Natural killer cell (primary cell): Measurements from ENCODE around the gene CLEC16A. TPM values are rescaled to one million over a fixed set of nuclear protein-coding genes. Genes with fewer than 3 reads are reported as not detected.

ENCODE experiments used
- ATAC-seq, 3 donors: fragments of 150-1000 bp in 2 of 3; fragments of 200-7000 bp in 1 of 3; cut with Tn5 transposase; 1 replicate in 1 of 3; 2 replicates in 2 of 3; pipeline ENCODE4 v1.10.0; 2021; ENCODE audit warnings: mild to moderate bottlenecking in 2 of 3, moderate library complexity in 2 of 3
- DNase-seq, 2 donors: peaks; one replicate each; pipeline versions ENCODE4 v3.0.0 to v3.0.0-alpha.2; 2013 to 2021; ENCODE audit warnings: mixed read lengths in 1 of 2
- H3K27ac ChIP-seq: one replicate; pipeline ENCODE4 v1.5.1; 2013; ENCODE audit warnings: mild to moderate bottlenecking, low read length
- H3K27me3 ChIP-seq: one replicate; pipeline ENCODE4 v1.6.1; 2013; ENCODE audit warnings: low read length; ENCODE audit not compliant: control insufficient read depth, insufficient read depth
- H3K36me3 ChIP-seq: one replicate; pipeline ENCODE4 v1.6.1; 2013; ENCODE audit warnings: low read length; ENCODE audit not compliant: control insufficient read depth, insufficient read depth
- H3K4me1 ChIP-seq: one replicate; pipeline ENCODE4 v1.6.1; 2013; ENCODE audit warnings: low read length; ENCODE audit not compliant: control insufficient read depth, insufficient read depth
- H3K4me3 ChIP-seq: one replicate; pipeline ENCODE4 v1.5.1; 2013; ENCODE audit warnings: low read length
- H3K9me3 ChIP-seq: one replicate; pipeline ENCODE4 v1.6.1; 2013; ENCODE audit warnings: low read length; ENCODE audit not compliant: control insufficient read depth, insufficient read depth
- H3K27ac Mint-ChIP-seq, 2 donors: one replicate each; pipeline ENCODE4 v1.8.0; 2022; ENCODE audit warnings: mild to moderate bottlenecking in 2 of 2, mixed read lengths in 2 of 2, moderate library complexity in 1 of 2
- H3K27me3 Mint-ChIP-seq, 2 donors: one replicate each; pipeline ENCODE4 v1.8.0; 2022; ENCODE audit warnings: low read depth in 2 of 2, mixed read lengths in 2 of 2
- H3K36me3 Mint-ChIP-seq: one replicate; pipeline ENCODE4 v1.8.0; 2022; ENCODE audit warnings: mixed read lengths
- H3K4me1 Mint-ChIP-seq, 2 donors: one replicate each; pipeline ENCODE4 v1.8.0; 2022; ENCODE audit warnings: mixed read lengths in 2 of 2
- H3K4me3 Mint-ChIP-seq: one replicate; pipeline ENCODE4 v1.8.0; 2022; ENCODE audit warnings: mild to moderate bottlenecking, moderate library complexity, mixed read lengths
- H3K9me3 Mint-ChIP-seq, 2 donors: one replicate each; pipeline ENCODE4 v1.8.0; 2022; ENCODE audit warnings: mixed read lengths in 2 of 2
- CTCF ChIP-seq: fragments of 200-600 bp; IDR thresholded peaks from one replicate; pipeline ENCODE4 v1.8.0; 2022; ENCODE audit warnings: antibody characterized with exemption
- WGBS: methylation state at CpG from one replicate; pipeline ENCODE4 v1.1.7; 2013; ENCODE audit warnings: missing lambda C conversion rate; ENCODE audit not compliant: insufficient coverage; 5-methylcytosine and 5-hydroxymethylcytosine counted together
- intact Hi-C: fragments of 100-400 bp; cut with micrococcal nuclease; formaldehyde crosslinking; loops from one replicate; pipeline ENCODE4 v1.14.2; 2022
- total RNA-seq, 4 donors: library from RNA; stranded (reverse); fragments of 120-200 nt in 1 of 4; gene quantifications; one replicate each; pipeline versions ENCODE4 v1.2.3 to v1.2.4, GENCODE V29; 2013 to 2022

Gene CLEC16A
- total RNA-seq, 3 donors from 2014 or later (not counting 1 experiment from before 2014, with no cell fraction given) = 35.9 to 50.5 (median 37.4) TPM

DNA sequence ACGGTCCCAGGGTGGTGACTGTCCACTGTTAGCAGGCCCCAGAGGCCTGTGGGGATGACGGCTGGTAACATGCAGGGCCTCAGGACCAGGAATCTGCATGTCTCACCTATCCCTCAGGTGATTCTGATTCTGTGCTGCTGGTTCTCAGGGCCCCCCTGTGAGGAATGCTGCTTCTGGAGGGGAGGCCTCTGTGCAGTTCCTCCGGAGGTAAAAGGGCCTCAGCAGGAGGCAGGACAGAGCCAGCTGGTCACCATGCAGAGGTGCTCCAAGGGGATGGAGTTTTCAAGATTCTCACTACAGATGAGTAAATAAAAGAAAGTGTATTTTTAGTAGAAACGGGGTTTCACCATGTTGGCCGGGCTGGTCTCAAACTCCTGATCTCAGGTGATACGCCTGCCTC, 33.8 kb downstream of the CLEC16A start:
- intact Hi-C loops = no loop called here
- H3K4me1 Mint-ChIP-seq = no peaks in the 10 kb centered on the region
- no peaks in the 10 kb centered on the region for H3K36me3 Mint-ChIP-seq

GRCh38 chr16:10978871-10979446, 34.6 kb downstream of the CLEC16A start:
- DNase-seq = no peak
- no peaks in the 10 kb centered on the region for H3K27me3 Mint-ChIP-seq
- H3K9me3 ChIP-seq = no peaks in the 10 kb centered on the region
- H3K36me3 Mint-ChIP-seq = no peaks in the 10 kb centered on the region
- peaks cover 26% of the 10 kb centered on the region for H3K36me3 ChIP-seq
- WGBS = 96% methylated on average over 14 of the region's 14 CpGs
- no peak for TF ChIP-seq CTCF
- H3K4me1 ChIP-seq = no peaks in the 10 kb centered on the region
- intact Hi-C loops = no loop called here
- no peak overlapping the region for H3K4me3 ChIP-seq
- H3K27ac ChIP-seq = no peak overlapping the region
- ATAC-seq = no peak
- no peaks in the 10 kb centered on the region for H3K4me1 Mint-ChIP-seq
- no peak overlapping the region for H3K27ac Mint-ChIP-seq
- no peaks in the 10 kb centered on the region for H3K9me3 Mint-ChIP-seq
- H3K4me3 Mint-ChIP-seq = no peak overlapping the region
- H3K27me3 ChIP-seq = no peaks in the 10 kb centered on the region

More for the DNA sequence above, 33.8 kb downstream of the CLEC16A start:
- H3K27me3 ChIP-seq = no peaks in the 10 kb centered on the region
- ATAC-seq (no peak), DNase-seq (no peak)
- no peak overlapping the region for H3K4me3 ChIP-seq
- Mint-ChIP-seq H3K27me3 (no peaks in the 10 kb centered on the region), H3K4me3 (no peak overlapping the region), H3K27ac (no peak overlapping the region), H3K9me3 (no peaks in the 10 kb centered on the region)
- no peak for TF ChIP-seq CTCF
- 92% methylated on average over 6 of the region's 6 CpGs for WGBS
- H3K36me3 ChIP-seq = peaks cover 25% of the 10 kb centered on the region
- no peaks in the 10 kb centered on the region for H3K4me1 ChIP-seq
- no peaks in the 10 kb centered on the region for H3K9me3 ChIP-seq
- H3K27ac ChIP-seq = no peak overlapping the region

DNA sequence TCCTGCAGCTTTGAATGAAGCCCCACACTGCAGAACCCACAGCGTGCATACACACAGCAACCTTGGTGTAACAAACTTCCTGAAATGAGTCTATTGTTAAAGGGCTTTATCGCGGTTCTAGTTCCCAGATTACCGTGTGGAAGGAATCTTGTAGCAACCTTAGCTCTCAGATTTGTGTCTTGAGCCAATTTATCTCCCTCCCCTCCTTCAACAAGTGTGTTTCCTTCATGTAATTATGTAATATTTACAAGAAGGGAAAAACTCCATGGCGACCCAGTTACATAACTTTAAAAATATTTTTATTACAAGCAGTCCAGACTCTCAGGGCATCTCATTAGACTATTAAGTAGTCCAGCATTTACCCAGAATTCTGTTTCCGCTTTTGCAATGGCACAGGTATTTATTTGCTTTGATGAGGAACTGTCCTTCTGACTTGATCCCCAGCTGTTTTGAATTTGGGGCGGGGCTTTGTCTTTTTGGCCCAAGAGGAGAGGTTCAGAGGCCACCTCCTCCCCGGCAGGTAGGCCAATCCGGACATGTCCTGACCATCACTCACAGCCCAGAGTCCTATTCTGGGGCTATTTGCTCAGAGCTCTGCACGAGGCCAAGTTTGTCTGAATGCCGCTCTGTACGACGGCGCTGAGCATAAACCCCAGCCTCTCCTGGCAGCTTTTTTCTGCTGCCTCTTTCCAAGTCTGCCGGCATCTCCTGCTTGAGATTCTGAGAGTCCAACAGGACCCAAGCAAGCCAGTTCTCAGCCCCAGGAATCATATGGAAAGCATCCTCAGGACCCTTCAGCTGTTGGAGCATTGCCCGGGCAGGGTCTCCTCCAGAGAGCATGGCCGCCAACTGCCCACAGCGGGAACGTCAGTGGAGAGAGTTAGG, 35.6 kb downstream of the CLEC16A start:
- TF ChIP-seq CTCF = no peak
- no peaks in the 10 kb centered on the region for H3K9me3 Mint-ChIP-seq
- Histone ChIP-seq H3K9me3 (no peaks in the 10 kb centered on the region), H3K27me3 (no peaks in the 10 kb centered on the region), H3K4me3 (no peak overlapping the region), H3K36me3 (peaks cover 21% of the 10 kb centered on the region), H3K4me1 (no peaks in the 10 kb centered on the region), H3K27ac (no peak overlapping the region)
- H3K27me3 Mint-ChIP-seq = no peaks in the 10 kb centered on the region
- H3K4me1 Mint-ChIP-seq = no peaks in the 10 kb centered on the region
- intact Hi-C loops = no loop called here
- ATAC-seq = no peak
- no peak for DNase-seq
- H3K27ac Mint-ChIP-seq = no peak overlapping the region
- H3K4me3 Mint-ChIP-seq = no peak overlapping the region
- WGBS = 89% methylated on average over 18 of the region's 19 CpGs
- H3K36me3 Mint-ChIP-seq = no peaks in the 10 kb centered on the region
